ENCODE results near the gene ZNF316. TPM values are rescaled to one million over a fixed set of nuclear protein-coding genes. Genes with fewer than 3 reads are reported as not detected.

Gene ZNF316
- total and polyA plus RNA-seq, 2 experiments from 2014 or later, result 16.9 to 26.7 TPM

- Histone ChIP-seq H4K20me1 (ENCODE audit: insufficient read depth, poor library complexity, severe bottlenecking) (no peaks in the 10 kb centered on the region), H3K79me2 (no peaks in the 10 kb centered on the region), H3K27me3 (no peaks in the 10 kb centered on the region), H3K4me1 (ENCODE audit: insufficient read depth) (no peaks in the 10 kb centered on the region), H2AFZ (no peak overlapping the region), H3K4me2 (no peak overlapping the region), H3K36me3 (replicated peaks; ENCODE audit: insufficient read depth, low read depth) (no peaks in the 10 kb centered on the region), H3K4me3 (no peak overlapping the region), H3K27ac (no peak overlapping the region), H3K9me2 (replicated peaks; ENCODE audit: insufficient read depth) (no peaks in the 10 kb centered on the region), H3K9me3 (ENCODE audit: low read depth) (no peaks in the 10 kb centered on the region)
- DNase-seq (ENCODE audit: low spot score), result no peak
- TF ChIP-seq CTCF (IDR thresholded peaks at IDR 0.05; ENCODE audit: poor library complexity) (no peak), EZH2phosphoT487 (IDR thresholded peaks at IDR 0.05; ENCODE audit: low read depth, severe bottlenecking, unreplicated experiment) (no peak), EZH2 (IDR thresholded peaks at IDR 0.05; ENCODE audit: borderline replicate concordance) (no peak)
- WGBS (ENCODE audit: low lambda C conversion rate, missing lambda C conversion rate), result 99% methylated on average over 10 of the region's 10 CpGs
Observed at GRCh38 chr7:6650086-6650485, 13.0 kb downstream of the ZNF316 start.

GRCh38 chr7:6650521-6651011 is 13.4 kb downstream of the ZNF316 start:
- 100% methylated on average over 12 of the region's 12 CpGs for WGBS (ENCODE audit: low lambda C conversion rate, missing lambda C conversion rate)

GRCh38 chr7:6651851-6652445 is 14.8 kb downstream of the ZNF316 start:
- no peak overlapping the region for H3K4me3 ChIP-seq
- H3K4me1 ChIP-seq (ENCODE audit: insufficient read depth), result no peaks in the 10 kb centered on the region
- H2AFZ ChIP-seq, result no peak overlapping the region
- H3K9me3 ChIP-seq (ENCODE audit: low read depth), result no peaks in the 10 kb centered on the region
- no peak overlapping the region for H3K27ac ChIP-seq
- DNase-seq (ENCODE audit: low spot score), result no peak
- no peaks in the 10 kb centered on the region for H3K79me2 ChIP-seq
- no peaks in the 10 kb centered on the region for H3K9me2 ChIP-seq (replicated peaks; ENCODE audit: insufficient read depth)
- H3K4me2 ChIP-seq, result no peak overlapping the region
- WGBS (ENCODE audit: low lambda C conversion rate, missing lambda C conversion rate), result 98% methylated on average over 32 of the region's 32 CpGs
- no peaks in the 10 kb centered on the region for H4K20me1 ChIP-seq (ENCODE audit: insufficient read depth, poor library complexity, severe bottlenecking)
- H3K27me3 ChIP-seq, result no peaks in the 10 kb centered on the region
- no peak for TF ChIP-seq EZH2 (IDR thresholded peaks at IDR 0.05; ENCODE audit: borderline replicate concordance)
- TF ChIP-seq EZH2phosphoT487 (IDR thresholded peaks at IDR 0.05; ENCODE audit: low read depth, severe bottlenecking, unreplicated experiment), result no peak
- TF ChIP-seq CTCF (IDR thresholded peaks at IDR 0.05; ENCODE audit: poor library complexity), result no peak
- no peaks in the 10 kb centered on the region for H3K36me3 ChIP-seq (replicated peaks; ENCODE audit: insufficient read depth, low read depth)

More at GRCh38 chr7:6650521-6651011, 13.4 kb downstream of the ZNF316 start:
- TF ChIP-seq EZH2 (IDR thresholded peaks at IDR 0.05; ENCODE audit: borderline replicate concordance), result no peak
- TF ChIP-seq CTCF (IDR thresholded peaks at IDR 0.05; ENCODE audit: poor library complexity), result no peak
- no peak for TF ChIP-seq EZH2phosphoT487 (IDR thresholded peaks at IDR 0.05; ENCODE audit: low read depth, severe bottlenecking, unreplicated experiment)
- H3K27me3 ChIP-seq, result no peaks in the 10 kb centered on the region
- no peaks in the 10 kb centered on the region for H3K9me2 ChIP-seq (replicated peaks; ENCODE audit: insufficient read depth)
- no peak for DNase-seq (ENCODE audit: low spot score)
- H3K4me3 ChIP-seq, result no peak overlapping the region
- no peak overlapping the region for H2AFZ ChIP-seq
- no peaks in the 10 kb centered on the region for H4K20me1 ChIP-seq (ENCODE audit: insufficient read depth, poor library complexity, severe bottlenecking)
- H3K27ac ChIP-seq, result no peak overlapping the region
- no peaks in the 10 kb centered on the region for H3K9me3 ChIP-seq (ENCODE audit: low read depth)
- no peaks in the 10 kb centered on the region for H3K79me2 ChIP-seq
- H3K4me2 ChIP-seq, result no peak overlapping the region
- no peaks in the 10 kb centered on the region for H3K36me3 ChIP-seq (replicated peaks; ENCODE audit: insufficient read depth, low read depth)
- no peaks in the 10 kb centered on the region for H3K4me1 ChIP-seq (ENCODE audit: insufficient read depth)
